GM19397 (cell line): ENCODE measurements around the gene SEC11A.
"Not testable (repeated sequence)": the region's sequence is repeated elsewhere in the genome, so short reads cannot be mapped to it uniquely, and the experiment has no call there.

ENCODE experiments used
- ATAC-seq: cut with Tn5 transposase; IDR thresholded peaks from one replicate; pipeline ENCODE4 v1.9.1; 2021; ENCODE audit warnings: mild to moderate bottlenecking, moderate library complexity; ENCODE audit not compliant: unreplicated experiment

The SEC11A gene

GRCh38 chr15:84645997-84646396 lies 69.9 kb downstream of the SEC11A start:
- ATAC-seq: no peak

- ATAC-seq: no peak
Measured at GRCh38 chr15:84645496-84645895, 70.4 kb downstream of the SEC11A start.

- ATAC-seq: no peak
Measured at GRCh38 chr15:84643838-84644237, 72.1 kb downstream of the SEC11A start.

GRCh38 chr15:84642640-84643039 lies 73.3 kb downstream of the SEC11A start:
- not testable (repeated sequence) for ATAC-seq

- not testable (repeated sequence) for ATAC-seq
Measured at GRCh38 chr15:84641871-84642270, 74.1 kb downstream of the SEC11A start.

GRCh38 chr15:84638103-84638502 lies 77.8 kb downstream of the SEC11A start:
- no peak for ATAC-seq

- no peak for ATAC-seq
Measured at GRCh38 chr15:84634228-84634837, 81.6 kb downstream of the SEC11A start.

GRCh38 chr15:84633311-84634227 lies 82.4 kb downstream of the SEC11A start:
- peak; percentile 39 for ATAC-seq

GRCh38 chr15:84631706-84632272 lies 84.2 kb downstream of the SEC11A start:
- ATAC-seq: no peak

- no peak for ATAC-seq
Measured at GRCh38 chr15:84629033-84629432, 86.9 kb downstream of the SEC11A start.

GRCh38 chr15:84625123-84625522 lies 90.8 kb downstream of the SEC11A start:
- ATAC-seq: no peak

GRCh38 chr15:84624359-84624758 lies 91.6 kb downstream of the SEC11A start:
- no peak for ATAC-seq

GRCh38 chr15:84621358-84621979 lies 94.5 kb downstream of the SEC11A start:
- no peak for ATAC-seq

- no peak for ATAC-seq
Measured at GRCh38 chr15:84620626-84621025, 95.3 kb downstream of the SEC11A start.
